SU-DHL-6 (cell line): ENCODE measurements around the gene CEMP1.

Source experiments
- H2AFZ ChIP-seq: fragments of 200-600 bp; sonication (generic); 2 replicates; pipeline ENCODE4 v1.6.1; 2014; ENCODE audit warnings: low read depth, mild to moderate bottlenecking, moderate library complexity, mixed read lengths, antibody characterized with exemption, low read length; ENCODE audit not compliant: severe bottlenecking
- H3F3A ChIP-seq: fragments of 200-600 bp; shearing (Covaris generic); 2 replicates; pipeline ENCODE4 v1.6.0; 2016; ENCODE audit warnings: antibody characterized with exemption, mild to moderate bottlenecking; ENCODE audit not compliant: insufficient read depth
- H3K27ac ChIP-seq: fragments of 200-600 bp; sonication (generic); 2 replicates; pipeline ENCODE4 v1.5.1; 2016; ENCODE audit warnings: low read depth, mild to moderate bottlenecking, low read length, moderate library complexity, mixed read lengths
- H3K27me3 ChIP-seq: fragments of 200-600 bp; sonication (generic), shearing (Covaris generic); 2 replicates; pipeline ENCODE4 v1.6.0; 2014; ENCODE audit warnings: mild to moderate bottlenecking, low read length
- H3K36me3 ChIP-seq: fragments of 200-600 bp; sonication (generic); 2 replicates; pipeline ENCODE4 v1.6.1; 2014; ENCODE audit warnings: mild to moderate bottlenecking, low read length, mixed read lengths
- H3K4me2 ChIP-seq: fragments of 300-600, 200-600 bp; shearing (Covaris generic), sonication (generic); 2 replicates; pipeline ENCODE4 v1.6.0; 2014; ENCODE audit warnings: low read length, low read depth, mild to moderate bottlenecking; ENCODE audit not compliant: poor library complexity, severe bottlenecking
- H3K4me3 ChIP-seq: fragments of 200-600 bp; sonication (generic); 2 replicates; pipeline ENCODE4 v1.5.1; 2014; ENCODE audit warnings: antibody characterized with exemption, low read length, mild to moderate bottlenecking, mixed read lengths; ENCODE audit not compliant: insufficient read depth, poor library complexity, severe bottlenecking
- H3K79me2 ChIP-seq: fragments of 200-600 bp; sonication (generic); 2 replicates; pipeline ENCODE4 v1.6.1; 2014; ENCODE audit warnings: mild to moderate bottlenecking, low read length, moderate library complexity; ENCODE audit not compliant: insufficient read depth
- H3K9ac ChIP-seq: fragments of 200-600 bp; sonication (generic); 2 replicates; pipeline ENCODE4 v1.7.0; 2014; ENCODE audit warnings: mild to moderate bottlenecking, low read length
- H3K9me2 ChIP-seq: fragments of 200-600 bp; sonication (generic); replicated peaks from 2 replicates; pipeline ENCODE4 v1.6.1; 2014; ENCODE audit warnings: low read length; ENCODE audit not compliant: insufficient read depth
- H3K9me3 ChIP-seq: fragments of 200-600 bp; sonication (generic); 2 replicates; pipeline ENCODE4 v1.6.1; 2014; ENCODE audit warnings: low read length, mixed read lengths; ENCODE audit not compliant: insufficient read depth
- H4K20me1 ChIP-seq: fragments of 200-600 bp; sonication (generic); 2 replicates; pipeline ENCODE4 v1.6.1; 2014; ENCODE audit warnings: low read depth, mild to moderate bottlenecking, antibody characterized with exemption, low read length, moderate library complexity, mixed read lengths
- EZH2phosphoT487 ChIP-seq: fragments of 200-600 bp; sonication (generic), shearing (Covaris generic); conservative IDR thresholded peaks from 2 replicates; pipeline ENCODE4 v1.6.1; 2018; ENCODE audit warnings: mild to moderate bottlenecking, antibody characterized with exemption, low read length, moderate library complexity, mixed read lengths
- TF ChIP-seq, protein P1 (sequence below): fragments of 200-600 bp; sonication (generic); IDR thresholded peaks from one replicate; pipeline ENCODE4 v1.5.1; 2017; ENCODE audit warnings: antibody characterized with exemption, mild to moderate bottlenecking, low read length, moderate library complexity; ENCODE audit not compliant: insufficient read depth, poor library complexity, severe bottlenecking

The CEMP1 gene

DNA sequence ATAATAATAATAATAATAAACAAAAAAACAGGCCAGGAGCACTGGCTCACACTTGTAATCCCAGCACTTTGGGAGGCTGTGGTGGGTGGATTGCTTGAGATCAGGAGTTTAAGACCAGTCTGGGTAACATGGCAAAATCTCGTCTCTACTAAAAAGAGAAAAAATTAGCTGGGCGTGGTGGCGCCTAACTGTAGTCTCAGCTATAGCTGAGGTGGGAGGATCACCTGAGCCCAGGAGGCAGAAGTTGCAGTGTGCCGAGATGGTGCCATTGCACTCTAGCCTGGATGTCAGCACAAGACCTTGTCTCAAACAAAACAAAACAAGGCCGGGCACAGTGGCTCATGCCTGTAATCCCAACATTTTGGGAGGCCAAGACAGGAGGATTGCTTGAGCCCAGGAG, 36.2 kb downstream of the CEMP1 start:
- no peak overlapping the region for H3K4me2 ChIP-seq
- no peaks in the 10 kb centered on the region for H4K20me1 ChIP-seq
- no peaks in the 10 kb centered on the region for H3K9me2 ChIP-seq
- H3F3A ChIP-seq = no peaks in the 10 kb centered on the region
- no peak overlapping the region for H2AFZ ChIP-seq
- no peak overlapping the region for H3K27ac ChIP-seq
- no peaks in the 10 kb centered on the region for H3K36me3 ChIP-seq
- no peak overlapping the region for H3K9ac ChIP-seq
- TF ChIP-seq, protein P1, sequence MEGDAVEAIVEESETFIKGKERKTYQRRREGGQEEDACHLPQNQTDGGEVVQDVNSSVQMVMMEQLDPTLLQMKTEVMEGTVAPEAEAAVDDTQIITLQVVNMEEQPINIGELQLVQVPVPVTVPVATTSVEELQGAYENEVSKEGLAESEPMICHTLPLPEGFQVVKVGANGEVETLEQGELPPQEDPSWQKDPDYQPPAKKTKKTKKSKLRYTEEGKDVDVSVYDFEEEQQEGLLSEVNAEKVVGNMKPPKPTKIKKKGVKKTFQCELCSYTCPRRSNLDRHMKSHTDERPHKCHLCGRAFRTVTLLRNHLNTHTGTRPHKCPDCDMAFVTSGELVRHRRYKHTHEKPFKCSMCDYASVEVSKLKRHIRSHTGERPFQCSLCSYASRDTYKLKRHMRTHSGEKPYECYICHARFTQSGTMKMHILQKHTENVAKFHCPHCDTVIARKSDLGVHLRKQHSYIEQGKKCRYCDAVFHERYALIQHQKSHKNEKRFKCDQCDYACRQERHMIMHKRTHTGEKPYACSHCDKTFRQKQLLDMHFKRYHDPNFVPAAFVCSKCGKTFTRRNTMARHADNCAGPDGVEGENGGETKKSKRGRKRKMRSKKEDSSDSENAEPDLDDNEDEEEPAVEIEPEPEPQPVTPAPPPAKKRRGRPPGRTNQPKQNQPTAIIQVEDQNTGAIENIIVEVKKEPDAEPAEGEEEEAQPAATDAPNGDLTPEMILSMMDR = no peak
- no peak for TF ChIP-seq EZH2phosphoT487
- H3K4me3 ChIP-seq = no peak overlapping the region
- no peaks in the 10 kb centered on the region for H3K27me3 ChIP-seq
- no peaks in the 10 kb centered on the region for H3K9me3 ChIP-seq
- no peaks in the 10 kb centered on the region; the same call in 1 of the 2 replicates for H3K79me2 ChIP-seq

DNA sequence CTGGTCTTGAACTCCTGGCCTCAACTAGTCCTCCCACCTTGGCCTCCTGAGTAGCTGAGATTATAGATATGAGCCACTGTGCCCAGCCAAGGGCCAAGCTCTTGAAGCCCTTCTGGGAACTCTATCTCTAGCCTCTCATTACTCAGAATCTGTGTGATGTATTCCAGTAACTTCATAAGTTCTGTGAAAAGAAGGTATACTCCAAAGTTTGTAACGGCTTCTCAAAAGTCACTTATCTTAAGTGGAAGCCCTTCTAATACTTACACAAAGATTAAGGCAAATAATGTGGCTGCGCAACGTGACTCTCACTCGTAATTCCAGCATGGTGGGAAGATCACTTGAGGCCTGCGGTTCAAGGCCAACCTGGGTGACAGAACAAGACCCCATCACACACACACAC, 36.6 kb downstream of the CEMP1 start:
- Histone ChIP-seq H3K36me3 (no peaks in the 10 kb centered on the region), H3K4me3 (no peak overlapping the region), H3K27me3 (no peaks in the 10 kb centered on the region), H3K4me2 (no peak overlapping the region), H4K20me1 (no peaks in the 10 kb centered on the region), H3K9me3 (no peaks in the 10 kb centered on the region), H2AFZ (no peak overlapping the region), H3F3A (no peaks in the 10 kb centered on the region), H3K79me2 (no peaks in the 10 kb centered on the region; the same call in 1 of the 2 replicates), H3K9ac (no peak overlapping the region), H3K9me2 (no peaks in the 10 kb centered on the region), H3K27ac (no peak overlapping the region)
- TF ChIP-seq EZH2phosphoT487 = no peak
- TF ChIP-seq, protein P1 = no peak

DNA sequence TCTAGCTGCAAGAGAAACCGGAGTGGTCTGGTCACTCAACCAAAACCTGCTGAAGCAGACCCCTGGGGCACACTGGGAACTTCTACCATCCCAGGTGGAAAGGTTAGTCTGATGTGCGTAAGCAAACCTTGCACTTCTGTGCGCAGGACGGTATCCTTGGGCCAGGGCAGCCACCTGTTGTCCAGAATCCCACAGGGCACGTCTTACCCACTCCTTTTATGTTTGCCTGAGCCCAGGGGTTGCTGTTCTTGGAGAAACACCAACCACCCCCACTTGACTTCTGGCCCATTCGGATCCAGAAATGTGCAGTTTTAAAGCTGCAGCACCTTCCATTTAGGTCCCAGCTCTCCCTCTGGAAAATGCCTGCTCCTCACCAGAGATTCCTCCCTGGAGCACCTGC, 37.6 kb downstream of the CEMP1 start:
- no peak overlapping the region for H3K4me3 ChIP-seq
- no peak overlapping the region for H3K27ac ChIP-seq
- H3K27me3 ChIP-seq = no peaks in the 10 kb centered on the region
- H3K4me2 ChIP-seq = no peak overlapping the region
- H3F3A ChIP-seq = no peaks in the 10 kb centered on the region
- no peaks in the 10 kb centered on the region for H3K9me3 ChIP-seq
- no peaks in the 10 kb centered on the region for H4K20me1 ChIP-seq
- TF ChIP-seq EZH2phosphoT487 = no peak
- TF ChIP-seq, protein P1 = no peak
- H3K9ac ChIP-seq = no peak overlapping the region
- H3K9me2 ChIP-seq = no peaks in the 10 kb centered on the region
- no peaks in the 10 kb centered on the region; the same call in 1 of the 2 replicates for H3K79me2 ChIP-seq
- H3K36me3 ChIP-seq = no peaks in the 10 kb centered on the region
- H2AFZ ChIP-seq = no peak overlapping the region

- Histone ChIP-seq H3K27me3 (no peaks in the 10 kb centered on the region), H3K4me2 (no peak overlapping the region), H3K9me3 (no peaks in the 10 kb centered on the region), H2AFZ (no peak overlapping the region), H3K27ac (no peak overlapping the region), H3K9me2 (no peaks in the 10 kb centered on the region), H3K79me2 (no peaks in the 10 kb centered on the region; the same call in 1 of the 2 replicates), H3K9ac (no peak overlapping the region), H3K4me3 (no peak overlapping the region), H3F3A (no peaks in the 10 kb centered on the region), H3K36me3 (no peaks in the 10 kb centered on the region), H4K20me1 (no peaks in the 10 kb centered on the region)
- TF ChIP-seq, protein P1 = no peak
- TF ChIP-seq EZH2phosphoT487 = no peak
These were observed 38.9 kb downstream of the CEMP1 start for GRCh38 chr16:2492292-2492691.
